ENCODE results near the gene TNIK.
"Not testable (repeated sequence)": the region's sequence is repeated elsewhere in the genome, so short reads cannot be mapped to it uniquely, and the experiment has no call there.

GRCh38 chr3:171424063-171424462, 36.1 kb downstream of the TNIK start:
- TF ChIP-seq, protein P1, sequence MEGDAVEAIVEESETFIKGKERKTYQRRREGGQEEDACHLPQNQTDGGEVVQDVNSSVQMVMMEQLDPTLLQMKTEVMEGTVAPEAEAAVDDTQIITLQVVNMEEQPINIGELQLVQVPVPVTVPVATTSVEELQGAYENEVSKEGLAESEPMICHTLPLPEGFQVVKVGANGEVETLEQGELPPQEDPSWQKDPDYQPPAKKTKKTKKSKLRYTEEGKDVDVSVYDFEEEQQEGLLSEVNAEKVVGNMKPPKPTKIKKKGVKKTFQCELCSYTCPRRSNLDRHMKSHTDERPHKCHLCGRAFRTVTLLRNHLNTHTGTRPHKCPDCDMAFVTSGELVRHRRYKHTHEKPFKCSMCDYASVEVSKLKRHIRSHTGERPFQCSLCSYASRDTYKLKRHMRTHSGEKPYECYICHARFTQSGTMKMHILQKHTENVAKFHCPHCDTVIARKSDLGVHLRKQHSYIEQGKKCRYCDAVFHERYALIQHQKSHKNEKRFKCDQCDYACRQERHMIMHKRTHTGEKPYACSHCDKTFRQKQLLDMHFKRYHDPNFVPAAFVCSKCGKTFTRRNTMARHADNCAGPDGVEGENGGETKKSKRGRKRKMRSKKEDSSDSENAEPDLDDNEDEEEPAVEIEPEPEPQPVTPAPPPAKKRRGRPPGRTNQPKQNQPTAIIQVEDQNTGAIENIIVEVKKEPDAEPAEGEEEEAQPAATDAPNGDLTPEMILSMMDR (IDR thresholded peaks at IDR 0.05), result not testable (repeated sequence)
- TF ChIP-seq POLR2A (IDR thresholded peaks at IDR 0.05), result not testable (repeated sequence)

All from breast epithelium (tissue), 3 donors.